GM21367 (cell line): ENCODE results near the gene CTNNA2.

Experiments used
- ATAC-seq: cut with Tn5 transposase; IDR thresholded peaks from one replicate; pipeline ENCODE4 v1.9.1; 2021; ENCODE audit not compliant: unreplicated experiment

The CTNNA2 gene

DNA sequence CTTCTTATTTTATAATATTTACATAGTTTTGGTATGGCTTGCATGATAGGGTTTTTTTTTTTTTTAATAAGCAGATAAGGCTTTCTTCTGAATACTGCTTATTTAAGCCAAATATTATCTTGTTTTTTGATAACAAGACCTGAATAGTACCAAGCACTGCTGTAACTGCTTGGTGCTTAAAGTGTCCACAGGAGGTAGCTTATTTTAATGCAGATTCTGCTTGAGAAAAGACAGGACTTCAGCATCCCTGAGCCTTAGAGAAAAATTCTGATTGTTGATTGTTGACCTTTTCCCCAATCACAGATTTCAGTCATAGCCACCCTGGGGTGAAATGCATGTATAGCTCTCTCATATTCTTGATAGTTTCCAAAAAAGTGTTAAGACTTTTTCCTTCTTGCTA is 336.4 kb downstream of the CTNNA2 start:
- no peak for ATAC-seq

DNA sequence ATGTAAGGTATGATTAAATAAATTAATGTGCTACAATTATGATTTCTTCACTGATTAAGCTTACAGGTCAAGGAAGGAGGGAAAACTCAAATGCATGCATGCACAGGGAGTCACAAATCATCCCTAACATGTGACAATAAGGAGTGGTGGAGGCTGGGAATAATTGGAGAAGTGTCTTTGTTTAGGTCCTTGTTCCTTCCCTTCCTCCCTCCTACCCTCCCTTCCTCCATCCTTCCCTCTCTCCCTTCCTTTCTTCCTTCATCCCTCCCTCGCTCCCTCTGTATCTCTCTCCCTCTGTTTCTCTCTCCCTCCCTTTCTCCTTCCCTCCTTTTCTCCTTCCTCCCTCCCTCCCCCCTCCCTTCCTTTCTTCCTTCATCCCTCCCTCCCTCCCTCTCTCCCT is 337.1 kb downstream of the CTNNA2 start:
- no peak for ATAC-seq

GRCh38 chr2:79850912-79851311 is 338.1 kb downstream of the CTNNA2 start:
- no peak for ATAC-seq

DNA sequence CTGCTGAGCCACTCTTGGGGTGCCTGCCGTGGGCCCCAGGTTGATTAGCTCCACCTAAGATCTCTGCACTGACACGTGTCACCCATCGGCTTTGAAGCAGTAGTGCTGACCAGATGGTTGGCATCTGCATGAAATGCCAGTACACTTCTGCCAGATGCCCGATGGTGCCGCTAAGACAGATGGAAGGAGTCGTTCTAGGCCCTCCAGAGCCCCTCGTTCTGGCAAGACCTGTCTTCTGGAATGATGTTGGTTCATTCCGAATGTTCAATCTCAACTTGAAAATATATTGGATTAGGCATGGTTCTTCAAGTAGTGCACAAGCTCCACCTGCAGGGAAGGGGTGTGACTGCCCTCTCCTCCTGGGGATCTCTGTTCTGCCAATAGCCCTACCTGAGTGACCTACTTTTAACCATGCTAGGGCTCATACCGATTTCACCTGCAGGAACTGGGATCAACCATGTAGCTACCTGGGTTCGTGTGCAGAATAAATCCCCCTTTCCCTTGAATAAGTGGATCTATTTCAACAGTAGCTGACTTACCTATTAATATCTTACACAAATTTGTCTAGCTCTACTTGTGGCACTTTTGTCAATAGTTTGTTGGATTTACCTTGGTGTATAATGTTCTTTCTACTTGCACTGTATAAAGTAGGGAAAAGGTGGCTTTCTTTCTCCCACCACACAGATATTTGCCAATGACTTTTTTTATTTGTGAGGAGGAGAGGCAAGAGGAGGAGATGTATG is 342.6 kb downstream of the CTNNA2 start:
- ATAC-seq: no peak

DNA sequence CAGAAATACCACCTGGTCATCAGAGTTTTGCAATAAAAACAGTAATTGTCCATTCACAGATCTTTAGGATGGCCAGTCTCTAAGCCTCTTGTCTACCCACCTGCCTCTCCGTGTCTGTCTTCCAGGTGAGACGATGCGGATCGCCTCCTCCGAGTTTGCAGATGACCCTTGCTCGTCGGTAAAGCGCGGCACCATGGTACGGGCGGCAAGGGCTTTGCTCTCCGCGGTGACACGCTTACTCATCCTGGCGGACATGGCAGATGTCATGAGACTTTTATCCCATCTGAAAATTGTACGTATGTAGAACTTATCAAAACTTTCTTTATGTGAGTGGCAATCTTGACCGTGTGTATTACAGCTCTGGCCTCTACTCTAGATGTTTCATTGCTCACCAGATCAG is 345.0 kb downstream of the CTNNA2 start:
- ATAC-seq: no peak

DNA sequence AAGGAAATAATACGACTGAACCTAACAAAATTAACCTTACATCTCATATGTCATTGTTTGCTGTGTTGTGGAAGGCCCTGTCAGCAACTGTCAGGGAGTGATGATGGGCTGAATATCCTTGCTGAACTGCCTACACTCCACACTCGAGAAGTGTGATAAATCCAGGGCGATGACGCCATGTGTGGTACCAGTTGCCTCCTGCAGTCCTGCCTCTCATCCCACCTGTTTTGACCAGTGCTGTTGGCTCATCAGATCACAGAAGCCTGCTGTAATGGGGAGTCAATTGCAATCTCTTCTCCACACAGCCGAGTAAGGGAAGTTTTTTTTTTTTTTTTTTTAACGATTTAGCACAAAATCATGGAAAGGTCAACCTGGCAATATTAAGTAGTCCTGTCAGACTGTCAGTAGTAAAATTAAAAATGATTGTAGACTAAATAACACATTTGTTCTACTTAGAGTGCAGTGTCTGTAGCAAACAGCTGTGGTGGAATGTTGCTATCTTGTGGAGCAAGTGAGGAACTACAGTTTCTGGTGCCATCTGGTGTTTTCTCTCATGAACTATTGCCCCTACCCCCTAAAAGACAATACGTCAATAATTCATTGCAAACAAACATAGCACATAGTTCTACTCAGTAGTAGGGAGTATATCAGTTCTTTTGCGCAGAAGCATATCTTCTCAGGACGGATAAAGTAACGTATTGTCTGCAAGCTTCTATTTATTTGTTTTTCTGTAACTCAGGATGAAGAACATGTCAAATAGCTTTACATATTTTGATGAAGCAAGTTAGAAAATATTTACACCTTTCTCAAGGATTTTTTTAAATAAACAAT is 347.6 kb downstream of the CTNNA2 start:
- no peak for ATAC-seq

GRCh38 chr2:79861059-79861374 is 348.2 kb downstream of the CTNNA2 start:
- ATAC-seq: no peak

DNA sequence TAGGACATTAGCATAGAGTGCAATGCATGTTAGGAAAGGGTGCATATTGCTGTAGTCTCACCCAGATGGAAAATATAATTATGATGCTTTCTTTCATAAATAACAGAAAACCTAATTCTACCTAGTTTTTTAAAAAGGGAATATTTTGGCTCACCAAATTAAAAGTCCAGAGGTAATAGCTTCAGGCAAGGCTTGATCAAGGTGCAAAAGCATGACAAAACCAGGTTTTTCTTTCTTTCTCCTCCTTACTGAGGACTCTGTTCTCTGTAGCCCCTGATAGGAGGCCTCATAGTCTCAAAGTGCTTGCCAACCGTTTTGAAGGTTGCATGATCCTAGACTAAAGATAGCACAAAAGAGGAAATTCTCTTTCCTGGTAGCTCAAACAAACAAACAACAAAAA is 349.9 kb downstream of the CTNNA2 start:
- ATAC-seq: no peak

GRCh38 chr2:79872656-79873055 is 359.8 kb downstream of the CTNNA2 start:
- no peak for ATAC-seq

GRCh38 chr2:79874015-79874414 is 361.2 kb downstream of the CTNNA2 start:
- no peak for ATAC-seq

DNA sequence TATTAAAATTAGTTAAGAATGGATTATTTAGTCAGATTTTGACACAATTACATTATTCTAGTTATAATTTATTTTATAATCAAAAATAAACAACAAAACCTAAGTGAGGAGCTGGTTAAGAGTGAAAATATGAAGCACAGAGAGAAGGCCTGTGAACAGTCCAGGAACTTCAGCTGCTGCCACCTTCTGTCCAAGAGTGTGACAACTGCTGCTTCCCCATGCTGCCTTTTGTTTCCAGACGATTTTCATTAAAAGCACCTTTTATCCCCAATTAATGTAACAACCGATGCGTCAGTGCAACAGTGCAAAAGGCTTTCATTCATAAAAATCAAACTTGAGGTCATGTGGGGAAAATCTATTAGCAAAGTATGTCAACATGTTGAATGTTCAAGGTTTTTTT is 363.6 kb downstream of the CTNNA2 start:
- no peak for ATAC-seq

DNA sequence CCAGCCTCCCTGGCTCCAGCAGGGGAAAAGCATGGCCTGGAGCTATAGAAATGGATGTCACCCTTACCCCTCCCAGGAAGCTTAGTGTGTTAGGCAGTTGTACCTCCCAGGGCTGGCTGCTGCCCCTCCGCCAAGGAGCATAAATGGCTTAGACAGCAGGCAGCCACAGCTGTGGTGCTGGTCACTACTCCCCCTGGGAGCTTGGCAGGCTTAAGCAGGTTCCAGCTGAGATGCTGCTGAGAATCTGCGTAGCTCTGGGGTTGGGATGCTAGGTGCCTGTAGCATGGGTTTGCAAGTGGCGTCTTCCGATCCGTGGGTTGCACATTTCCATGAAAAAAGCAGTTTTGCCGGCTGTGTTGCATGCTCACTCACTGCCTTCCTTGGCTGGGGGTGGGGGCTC is 369.7 kb downstream of the CTNNA2 start:
- ATAC-seq: no peak

- ATAC-seq: peak; percentile 81
These were observed 375.0 kb downstream of the CTNNA2 start for GRCh38 chr2:79887747-79888374.

GRCh38 chr2:79892123-79892522 is 379.3 kb downstream of the CTNNA2 start:
- no peak for ATAC-seq

DNA sequence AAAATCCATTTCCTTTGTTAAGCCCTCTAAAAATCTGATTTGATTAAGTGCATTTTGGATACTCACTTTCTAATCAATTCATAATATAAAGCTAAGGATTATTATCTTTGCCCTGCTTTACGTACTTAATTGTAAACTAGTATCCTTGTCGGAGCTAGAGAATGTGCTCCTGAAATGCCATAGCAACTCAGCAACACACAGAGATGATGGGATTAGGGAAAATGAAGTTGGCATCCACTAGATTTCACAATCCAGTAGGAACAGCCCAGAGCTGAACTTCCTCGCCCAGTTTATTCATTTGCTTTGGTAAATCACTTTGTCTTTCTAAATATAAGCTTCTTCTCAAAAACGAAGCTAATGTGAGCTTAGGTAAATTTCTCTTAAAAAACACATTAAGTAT is 386.3 kb downstream of the CTNNA2 start:
- ATAC-seq: no peak

DNA sequence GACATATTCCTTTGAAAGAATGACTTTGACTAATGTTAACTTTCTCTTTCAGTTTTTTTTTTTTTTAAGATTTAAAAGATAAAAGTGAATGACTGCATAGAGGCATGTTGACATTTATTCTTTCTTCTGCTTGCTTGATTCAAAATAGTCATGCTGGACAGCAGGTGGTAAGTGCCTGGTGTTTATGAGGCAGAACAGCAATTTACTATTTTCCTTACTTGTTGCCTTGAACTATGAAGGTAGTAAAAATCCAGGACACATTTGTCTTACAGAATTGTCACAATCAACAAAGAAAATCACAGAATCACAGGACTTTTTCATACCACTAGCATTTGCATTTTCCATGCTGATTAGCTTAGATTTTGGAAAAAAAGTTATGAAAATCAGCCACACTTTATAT is 388.3 kb downstream of the CTNNA2 start:
- no peak for ATAC-seq

DNA sequence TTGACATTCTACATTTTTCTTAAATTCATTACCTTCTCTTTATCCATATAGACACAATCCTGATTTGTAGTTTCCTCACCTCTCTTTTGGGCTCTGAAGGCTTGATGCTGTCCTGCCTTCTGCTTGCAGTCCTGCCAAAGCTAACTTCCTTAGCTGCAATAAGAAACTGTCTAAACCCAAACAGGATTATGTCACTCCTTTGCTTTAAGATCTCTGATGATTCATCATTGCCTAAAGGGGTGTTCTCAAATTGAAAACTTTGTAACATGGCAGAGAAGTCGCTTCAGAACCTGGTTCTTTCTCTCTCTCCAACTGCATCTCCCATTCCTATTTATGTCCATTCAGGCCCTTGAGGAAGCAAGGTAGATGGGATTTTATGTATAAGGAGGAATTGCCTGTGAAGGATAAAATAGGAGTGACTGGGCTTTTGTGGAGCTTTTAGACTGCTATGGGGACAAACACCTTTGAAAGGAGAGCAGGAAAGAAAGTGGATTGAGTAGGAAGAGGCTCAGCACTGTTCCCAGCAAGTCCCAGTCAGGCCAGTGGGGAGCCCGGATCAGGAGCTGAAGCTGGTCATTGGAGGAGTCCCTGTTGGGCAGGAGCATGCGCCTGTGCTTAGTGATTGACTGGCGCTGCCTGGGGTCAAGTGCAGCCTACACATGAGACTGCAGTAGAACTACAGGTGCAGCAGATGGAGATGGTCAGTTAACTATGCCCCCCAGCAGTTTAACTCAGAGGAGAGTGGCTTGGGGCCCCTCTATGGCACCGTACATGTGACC is 390.6 kb downstream of the CTNNA2 start:
- ATAC-seq: no peak

DNA sequence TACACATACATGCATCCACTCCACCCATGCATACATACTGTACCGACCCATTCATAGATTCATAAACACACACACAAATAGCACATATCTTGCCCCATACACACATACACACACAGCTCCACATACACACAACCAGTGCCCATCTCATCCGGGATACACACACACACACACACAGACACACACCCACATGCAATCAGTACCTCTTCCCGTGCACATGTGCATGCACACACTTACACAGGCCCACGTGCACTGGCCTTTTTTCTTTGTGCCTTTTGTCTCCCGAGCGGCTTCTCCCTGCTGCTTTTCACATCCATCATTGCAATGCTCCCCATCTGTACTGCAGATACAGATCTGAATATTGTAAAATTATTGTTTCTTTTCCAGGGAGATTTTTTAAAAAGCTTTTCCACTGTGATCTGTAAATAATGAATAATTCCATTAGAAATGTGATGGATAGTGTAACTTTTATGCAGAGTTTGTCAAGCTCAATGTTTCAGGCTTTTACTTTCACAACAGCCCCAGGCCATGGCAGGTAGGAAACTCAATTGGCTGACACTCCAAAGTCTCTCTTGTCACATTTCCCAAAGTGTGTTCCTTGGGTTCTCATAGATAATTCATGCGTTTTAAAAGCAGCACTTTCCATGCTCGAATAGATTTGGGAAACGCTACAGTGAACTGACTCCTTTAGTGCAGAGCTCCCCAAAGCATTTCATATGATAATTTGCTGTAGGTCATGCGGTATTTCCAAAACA is 393.5 kb downstream of the CTNNA2 start:
- ATAC-seq: no peak

- no peak for ATAC-seq
These were observed 396.7 kb downstream of the CTNNA2 start for GRCh38 chr2:79909521-79909920.

DNA sequence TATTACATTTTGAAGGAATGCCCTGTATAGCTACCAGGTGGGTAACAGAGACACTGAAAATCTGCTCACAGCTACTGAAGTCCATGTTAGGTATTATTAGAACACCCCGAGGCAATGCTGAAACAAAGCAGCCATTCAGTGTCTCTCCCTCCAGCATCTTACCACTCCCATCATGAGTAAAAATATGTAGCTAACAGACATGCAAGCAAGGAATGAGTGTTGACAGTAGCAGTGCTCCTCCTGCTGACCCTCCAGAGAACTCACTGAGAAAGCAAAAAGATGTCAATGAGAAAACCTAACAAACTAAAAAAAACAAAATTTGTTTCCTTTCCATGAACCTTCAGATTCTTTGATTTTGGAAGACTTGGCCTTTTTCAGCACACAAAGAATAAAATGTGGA is 397.8 kb downstream of the CTNNA2 start:
- ATAC-seq: no peak

DNA sequence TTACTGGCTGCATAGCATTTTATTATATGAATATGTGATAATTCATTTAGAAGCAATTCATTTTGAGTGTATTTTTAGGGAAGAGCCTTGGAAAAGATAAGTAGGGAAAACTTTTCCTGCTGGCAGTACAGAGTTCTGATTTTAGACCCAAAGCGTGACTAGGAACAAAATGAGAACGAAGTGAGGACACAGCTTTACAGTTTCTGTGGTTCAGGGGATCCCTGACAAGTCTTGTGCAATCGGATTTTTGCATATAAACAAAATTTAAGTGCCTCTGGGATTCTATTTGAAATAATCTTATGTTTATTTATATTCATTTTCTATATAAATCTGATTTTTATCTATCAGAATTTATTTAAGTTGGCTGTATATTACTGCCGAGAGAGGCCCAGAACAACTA is 402.6 kb downstream of the CTNNA2 start:
- no peak for ATAC-seq
